ENCODE results near the gene CDK11B. TPM values are rescaled to one million over a fixed set of nuclear protein-coding genes. Genes with fewer than 3 reads are reported as not detected.
"Not testable (repeated sequence)": the region's sequence is repeated elsewhere in the genome, so short reads cannot be mapped to it uniquely, and the experiment has no call there.

The CDK11B gene
- total RNA-seq, 1 donor from 2014 or later, result 24.3 TPM

DNA sequence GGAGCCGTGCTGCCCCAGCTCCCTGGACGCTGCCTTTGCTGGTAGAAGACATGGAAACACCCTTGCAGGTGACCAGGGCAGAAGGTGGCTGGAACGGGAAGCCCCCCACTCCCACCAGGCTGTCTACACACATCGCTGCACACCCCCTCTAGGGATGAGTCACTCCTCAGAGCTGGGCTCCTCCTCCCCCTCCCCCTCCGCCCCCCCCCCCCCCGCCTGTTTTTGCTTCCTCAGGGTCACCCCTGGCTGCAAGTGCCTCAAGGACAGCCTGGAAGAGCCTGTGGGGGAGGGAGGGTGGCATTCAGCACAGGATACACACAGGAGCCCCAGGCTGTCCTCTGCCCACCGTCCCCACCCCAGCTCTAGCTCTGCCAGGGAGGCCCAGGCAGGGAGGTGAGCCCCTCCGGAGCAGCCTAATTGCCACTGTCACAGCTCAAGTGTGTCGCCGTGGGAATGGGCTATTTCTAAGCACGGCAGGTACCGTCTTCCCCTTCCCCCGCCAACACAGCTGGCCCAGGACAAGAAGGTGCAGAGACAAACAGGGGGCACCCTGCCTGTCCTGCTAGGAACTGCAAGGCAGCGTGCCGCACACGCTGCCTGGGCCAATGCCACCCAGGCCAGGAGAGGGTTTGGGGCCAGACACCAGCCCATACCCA lies 61.4 kb downstream of the CDK11B start:
- H3K4me1 ChIP-seq, result peaks cover 27% of the 10 kb centered on the region
- H3K27ac ChIP-seq (replicated peaks), result no peak overlapping the region
- intact Hi-C loops (cut with micrococcal nuclease), result no loop called here
- peak overlapping the region; percentile 42 for H3K4me3 ChIP-seq
- DNase-seq, result no peak
- TF ChIP-seq, protein P1, sequence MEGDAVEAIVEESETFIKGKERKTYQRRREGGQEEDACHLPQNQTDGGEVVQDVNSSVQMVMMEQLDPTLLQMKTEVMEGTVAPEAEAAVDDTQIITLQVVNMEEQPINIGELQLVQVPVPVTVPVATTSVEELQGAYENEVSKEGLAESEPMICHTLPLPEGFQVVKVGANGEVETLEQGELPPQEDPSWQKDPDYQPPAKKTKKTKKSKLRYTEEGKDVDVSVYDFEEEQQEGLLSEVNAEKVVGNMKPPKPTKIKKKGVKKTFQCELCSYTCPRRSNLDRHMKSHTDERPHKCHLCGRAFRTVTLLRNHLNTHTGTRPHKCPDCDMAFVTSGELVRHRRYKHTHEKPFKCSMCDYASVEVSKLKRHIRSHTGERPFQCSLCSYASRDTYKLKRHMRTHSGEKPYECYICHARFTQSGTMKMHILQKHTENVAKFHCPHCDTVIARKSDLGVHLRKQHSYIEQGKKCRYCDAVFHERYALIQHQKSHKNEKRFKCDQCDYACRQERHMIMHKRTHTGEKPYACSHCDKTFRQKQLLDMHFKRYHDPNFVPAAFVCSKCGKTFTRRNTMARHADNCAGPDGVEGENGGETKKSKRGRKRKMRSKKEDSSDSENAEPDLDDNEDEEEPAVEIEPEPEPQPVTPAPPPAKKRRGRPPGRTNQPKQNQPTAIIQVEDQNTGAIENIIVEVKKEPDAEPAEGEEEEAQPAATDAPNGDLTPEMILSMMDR (IDR thresholded peaks at IDR 0.05; ENCODE audit: borderline replicate concordance), result peak; percentile 46
- no peaks in the 10 kb centered on the region for H3K9me3 ChIP-seq (replicated peaks)
- peaks cover 59% of the 10 kb centered on the region for H3K27me3 ChIP-seq (ENCODE audit: low read depth)
- no peaks in the 10 kb centered on the region for H3K36me3 ChIP-seq

DNA sequence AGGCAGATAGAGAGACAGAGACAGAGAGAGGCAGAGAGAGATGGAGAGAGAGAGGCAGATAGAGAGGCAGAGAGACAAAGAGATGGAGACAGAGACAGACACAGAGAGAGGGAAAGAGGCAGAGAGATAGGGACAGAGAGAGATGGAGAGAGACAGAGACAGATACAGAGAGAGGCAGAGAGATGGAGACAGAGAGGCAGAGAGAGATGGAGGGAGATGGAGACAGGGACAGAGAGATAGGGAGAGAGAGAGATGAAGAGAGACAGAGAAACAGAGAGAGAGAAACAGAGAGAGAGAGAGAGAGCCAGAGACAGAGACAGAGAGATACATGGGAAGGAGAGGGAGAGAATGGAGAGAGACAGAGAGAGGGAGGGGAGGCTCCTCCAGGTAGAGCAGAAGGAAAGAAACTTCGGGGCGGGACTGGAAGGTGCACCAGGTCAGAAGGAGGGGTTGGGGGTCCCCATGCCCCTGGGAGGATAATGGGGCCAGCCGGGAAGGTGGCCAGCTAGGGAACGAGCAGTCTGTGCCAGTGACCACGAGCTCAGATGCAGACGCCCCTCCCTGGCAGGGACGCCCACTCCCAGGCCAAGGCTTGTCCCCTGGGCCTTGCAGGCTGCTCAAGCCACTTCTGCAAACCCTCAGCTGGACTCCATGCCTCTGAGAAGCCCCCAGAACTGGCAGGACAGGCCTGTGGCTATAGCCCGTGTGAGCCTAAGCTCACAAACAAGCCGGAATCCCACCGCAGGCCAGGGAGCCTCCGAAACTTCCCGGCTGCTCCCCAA lies 62.1 kb downstream of the CDK11B start:
- Histone ChIP-seq H3K9me3 (replicated peaks) (no peaks in the 10 kb centered on the region), H3K36me3 (no peaks in the 10 kb centered on the region), H3K4me1 (peaks cover 27% of the 10 kb centered on the region), H3K27ac (replicated peaks) (no peak overlapping the region), H3K4me3 (no peak overlapping the region), H3K27me3 (ENCODE audit: low read depth) (peaks cover 52% of the 10 kb centered on the region)
- intact Hi-C loops (cut with micrococcal nuclease), result no loop called here
- TF ChIP-seq, protein P1 (IDR thresholded peaks at IDR 0.05; ENCODE audit: borderline replicate concordance), result no peak
- DNase-seq, result no peak

DNA sequence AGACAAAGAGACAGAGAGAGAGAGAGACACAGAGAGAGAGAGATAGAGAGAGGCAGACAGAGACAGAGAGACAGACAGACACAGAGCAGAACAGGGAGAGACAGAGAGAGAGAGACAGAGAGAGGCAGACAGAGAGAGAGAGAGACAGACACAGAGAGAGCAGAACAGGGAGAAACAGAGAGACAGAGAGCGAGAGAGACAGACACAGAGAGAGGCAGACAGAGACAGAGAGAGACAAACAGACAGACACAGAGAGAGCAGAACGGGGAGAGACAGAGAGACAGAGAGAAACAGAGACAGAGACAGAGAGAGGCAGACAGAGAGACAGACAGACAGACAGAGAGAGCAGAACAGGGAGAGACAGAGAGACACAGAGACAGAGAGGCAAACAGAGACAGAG lies 63.5 kb downstream of the CDK11B start:
- H3K9me3 ChIP-seq (replicated peaks); H3K27ac ChIP-seq (replicated peaks); intact Hi-C loops (cut with micrococcal nuclease); H3K4me3 ChIP-seq; H3K36me3 ChIP-seq; DNase-seq: not testable (repeated sequence)
- H3K27me3 ChIP-seq (ENCODE audit: low read depth), result peaks cover 46% of the 10 kb centered on the region
- peaks cover 21% of the 10 kb centered on the region for H3K4me1 ChIP-seq

DNA sequence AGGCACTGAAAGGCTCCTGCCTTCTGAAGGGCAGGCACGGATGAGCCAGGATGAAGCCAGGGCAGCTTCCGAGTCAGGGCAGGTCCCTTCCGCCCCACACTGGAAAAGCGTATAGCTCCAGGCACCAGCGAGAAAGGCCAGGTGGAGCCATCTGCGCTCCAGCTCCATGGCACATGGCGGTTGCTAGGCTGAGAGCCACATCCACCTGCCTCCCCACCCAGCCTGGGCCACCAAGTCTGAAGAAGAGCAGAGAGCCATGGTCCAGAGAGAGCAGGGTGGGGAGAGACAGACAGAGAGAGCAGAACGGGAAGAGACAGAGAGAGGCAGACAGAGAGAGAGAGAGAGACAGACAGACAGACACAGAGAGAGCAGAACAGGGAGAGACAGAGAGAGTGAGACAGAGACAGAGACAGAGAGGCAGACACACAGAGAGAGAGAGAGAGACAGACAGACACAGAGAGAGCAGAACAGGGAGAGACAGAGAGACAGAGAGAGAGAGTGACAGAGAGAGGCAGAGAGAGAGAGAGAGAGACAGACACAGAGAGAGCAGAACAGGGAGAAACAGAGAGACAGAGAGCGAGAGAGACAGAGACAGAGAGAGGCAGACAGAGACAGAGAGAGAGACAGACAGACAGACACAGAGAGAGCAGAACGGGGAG lies 64.1 kb downstream of the CDK11B start:
- Histone ChIP-seq H3K9me3 (replicated peaks) (no peaks in the 10 kb centered on the region), H3K27me3 (ENCODE audit: low read depth) (peaks cover 48% of the 10 kb centered on the region), H3K27ac (replicated peaks) (no peak overlapping the region), H3K36me3 (no peaks in the 10 kb centered on the region), H3K4me3 (no peak overlapping the region), H3K4me1 (peaks cover 18% of the 10 kb centered on the region)
- TF ChIP-seq, protein P1 (IDR thresholded peaks at IDR 0.05; ENCODE audit: borderline replicate concordance), result no peak
- no peak for DNase-seq
- intact Hi-C loops (cut with micrococcal nuclease), result no loop called here

GRCh38 chr1:1593834-1594601 lies 64.8 kb downstream of the CDK11B start:
- H3K36me3 ChIP-seq, result no peaks in the 10 kb centered on the region
- intact Hi-C loops (cut with micrococcal nuclease), result no loop called here
- no peak for DNase-seq
- H3K27ac ChIP-seq (replicated peaks), result no peak overlapping the region
- no peaks in the 10 kb centered on the region for H3K9me3 ChIP-seq (replicated peaks)
- no peak overlapping the region for H3K4me3 ChIP-seq
- H3K4me1 ChIP-seq, result peaks cover 13% of the 10 kb centered on the region
- peaks cover 46% of the 10 kb centered on the region for H3K27me3 ChIP-seq (ENCODE audit: low read depth)
- TF ChIP-seq, protein P1 (IDR thresholded peaks at IDR 0.05; ENCODE audit: borderline replicate concordance), result no peak

All from left ventricle myocardium inferior (tissue), 1 donor.